SU-DHL-6 (cell line): ENCODE measurements around the gene AXL.

Source experiments
- H2AFZ ChIP-seq: fragments of 200-600 bp; sonication (generic); 2 replicates; pipeline ENCODE4 v1.6.1; 2014; ENCODE audit warnings: low read depth, mild to moderate bottlenecking, moderate library complexity, mixed read lengths, antibody characterized with exemption, low read length; ENCODE audit not compliant: severe bottlenecking
- H3F3A ChIP-seq: fragments of 200-600 bp; shearing (Covaris generic); 2 replicates; pipeline ENCODE4 v1.6.0; 2016; ENCODE audit warnings: antibody characterized with exemption, mild to moderate bottlenecking; ENCODE audit not compliant: insufficient read depth
- H3K27ac ChIP-seq: fragments of 200-600 bp; sonication (generic); 2 replicates; pipeline ENCODE4 v1.5.1; 2016; ENCODE audit warnings: low read depth, mild to moderate bottlenecking, low read length, moderate library complexity, mixed read lengths
- H3K27me3 ChIP-seq: fragments of 200-600 bp; sonication (generic), shearing (Covaris generic); 2 replicates; pipeline ENCODE4 v1.6.0; 2014; ENCODE audit warnings: mild to moderate bottlenecking, low read length
- H3K36me3 ChIP-seq: fragments of 200-600 bp; sonication (generic); 2 replicates; pipeline ENCODE4 v1.6.1; 2014; ENCODE audit warnings: mild to moderate bottlenecking, low read length, mixed read lengths
- H3K4me2 ChIP-seq: fragments of 300-600, 200-600 bp; shearing (Covaris generic), sonication (generic); 2 replicates; pipeline ENCODE4 v1.6.0; 2014; ENCODE audit warnings: low read length, low read depth, mild to moderate bottlenecking; ENCODE audit not compliant: poor library complexity, severe bottlenecking
- H3K4me3 ChIP-seq: fragments of 200-600 bp; sonication (generic); 2 replicates; pipeline ENCODE4 v1.5.1; 2014; ENCODE audit warnings: antibody characterized with exemption, low read length, mild to moderate bottlenecking, mixed read lengths; ENCODE audit not compliant: insufficient read depth, poor library complexity, severe bottlenecking
- H3K79me2 ChIP-seq: fragments of 200-600 bp; sonication (generic); 2 replicates; pipeline ENCODE4 v1.6.1; 2014; ENCODE audit warnings: mild to moderate bottlenecking, low read length, moderate library complexity; ENCODE audit not compliant: insufficient read depth
- H3K9ac ChIP-seq: fragments of 200-600 bp; sonication (generic); 2 replicates; pipeline ENCODE4 v1.7.0; 2014; ENCODE audit warnings: mild to moderate bottlenecking, low read length
- H3K9me2 ChIP-seq: fragments of 200-600 bp; sonication (generic); replicated peaks from 2 replicates; pipeline ENCODE4 v1.6.1; 2014; ENCODE audit warnings: low read length; ENCODE audit not compliant: insufficient read depth
- H3K9me3 ChIP-seq: fragments of 200-600 bp; sonication (generic); 2 replicates; pipeline ENCODE4 v1.6.1; 2014; ENCODE audit warnings: low read length, mixed read lengths; ENCODE audit not compliant: insufficient read depth
- H4K20me1 ChIP-seq: fragments of 200-600 bp; sonication (generic); 2 replicates; pipeline ENCODE4 v1.6.1; 2014; ENCODE audit warnings: low read depth, mild to moderate bottlenecking, antibody characterized with exemption, low read length, moderate library complexity, mixed read lengths
- EZH2phosphoT487 ChIP-seq: fragments of 200-600 bp; sonication (generic), shearing (Covaris generic); conservative IDR thresholded peaks from 2 replicates; pipeline ENCODE4 v1.6.1; 2018; ENCODE audit warnings: mild to moderate bottlenecking, antibody characterized with exemption, low read length, moderate library complexity, mixed read lengths
- TF ChIP-seq, protein P1 (sequence below): fragments of 200-600 bp; sonication (generic); IDR thresholded peaks from one replicate; pipeline ENCODE4 v1.5.1; 2017; ENCODE audit warnings: antibody characterized with exemption, mild to moderate bottlenecking, low read length, moderate library complexity; ENCODE audit not compliant: insufficient read depth, poor library complexity, severe bottlenecking

Gene AXL

DNA sequence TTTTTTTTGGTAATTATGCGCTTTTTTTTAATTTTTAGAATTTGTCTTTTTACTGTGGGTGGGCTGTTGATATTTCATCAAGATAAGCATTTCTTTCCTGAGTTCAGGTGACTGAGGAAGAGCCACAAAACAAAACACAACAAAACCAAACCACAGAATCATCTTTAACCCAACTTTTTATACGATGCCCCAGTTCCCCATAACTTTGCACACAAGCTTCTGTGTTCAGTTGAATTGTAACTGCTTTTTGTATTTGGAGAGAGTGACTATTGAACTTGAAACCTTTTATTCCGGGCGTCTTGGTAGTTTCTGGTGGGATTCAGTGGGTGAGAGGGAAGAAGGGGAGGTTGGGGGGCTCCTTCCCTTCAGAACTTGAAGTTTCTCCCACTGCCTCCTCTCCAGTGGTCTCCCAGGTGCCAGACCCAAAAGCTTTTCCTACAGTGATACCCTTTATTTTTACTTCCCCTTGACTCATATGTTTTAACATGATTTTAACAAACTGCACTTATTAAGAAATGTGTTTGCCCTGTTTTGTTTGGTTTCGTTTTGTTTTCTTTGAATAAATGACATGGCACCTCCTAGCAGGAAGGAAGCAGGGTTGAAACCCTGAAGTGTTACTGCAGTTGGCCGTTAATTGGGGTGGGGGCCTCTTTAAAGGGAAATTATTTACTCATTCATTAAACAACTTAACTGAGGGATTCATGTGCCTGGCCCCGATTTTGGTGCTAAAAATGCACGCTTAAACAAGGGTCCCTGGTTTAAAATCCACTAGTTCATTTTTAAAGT, 88.3 kb downstream of the AXL start:
- H3K36me3 ChIP-seq = peaks cover 21% of the 10 kb centered on the region
- 0 out of 2 replicates have a peak overlapping the region, but pooled peaks have one; percentile 1 for H3K9ac ChIP-seq
- peaks cover 14% of the 10 kb centered on the region for H3K79me2 ChIP-seq
- H2AFZ ChIP-seq = no peak overlapping the region
- H3K4me3 ChIP-seq = no peak overlapping the region
- peak overlapping the region; percentile 75 for H3K27ac ChIP-seq
- peaks cover 35% of the 10 kb centered on the region for H3F3A ChIP-seq
- no peaks in the 10 kb centered on the region for H3K27me3 ChIP-seq
- H3K9me3 ChIP-seq = no peaks in the 10 kb centered on the region
- H4K20me1 ChIP-seq = no peaks in the 10 kb centered on the region
- H3K4me2 ChIP-seq = no peak overlapping the region
- TF ChIP-seq, protein P1, sequence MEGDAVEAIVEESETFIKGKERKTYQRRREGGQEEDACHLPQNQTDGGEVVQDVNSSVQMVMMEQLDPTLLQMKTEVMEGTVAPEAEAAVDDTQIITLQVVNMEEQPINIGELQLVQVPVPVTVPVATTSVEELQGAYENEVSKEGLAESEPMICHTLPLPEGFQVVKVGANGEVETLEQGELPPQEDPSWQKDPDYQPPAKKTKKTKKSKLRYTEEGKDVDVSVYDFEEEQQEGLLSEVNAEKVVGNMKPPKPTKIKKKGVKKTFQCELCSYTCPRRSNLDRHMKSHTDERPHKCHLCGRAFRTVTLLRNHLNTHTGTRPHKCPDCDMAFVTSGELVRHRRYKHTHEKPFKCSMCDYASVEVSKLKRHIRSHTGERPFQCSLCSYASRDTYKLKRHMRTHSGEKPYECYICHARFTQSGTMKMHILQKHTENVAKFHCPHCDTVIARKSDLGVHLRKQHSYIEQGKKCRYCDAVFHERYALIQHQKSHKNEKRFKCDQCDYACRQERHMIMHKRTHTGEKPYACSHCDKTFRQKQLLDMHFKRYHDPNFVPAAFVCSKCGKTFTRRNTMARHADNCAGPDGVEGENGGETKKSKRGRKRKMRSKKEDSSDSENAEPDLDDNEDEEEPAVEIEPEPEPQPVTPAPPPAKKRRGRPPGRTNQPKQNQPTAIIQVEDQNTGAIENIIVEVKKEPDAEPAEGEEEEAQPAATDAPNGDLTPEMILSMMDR = no peak
- TF ChIP-seq EZH2phosphoT487 = no peak
- H3K9me2 ChIP-seq = no peaks in the 10 kb centered on the region

DNA sequence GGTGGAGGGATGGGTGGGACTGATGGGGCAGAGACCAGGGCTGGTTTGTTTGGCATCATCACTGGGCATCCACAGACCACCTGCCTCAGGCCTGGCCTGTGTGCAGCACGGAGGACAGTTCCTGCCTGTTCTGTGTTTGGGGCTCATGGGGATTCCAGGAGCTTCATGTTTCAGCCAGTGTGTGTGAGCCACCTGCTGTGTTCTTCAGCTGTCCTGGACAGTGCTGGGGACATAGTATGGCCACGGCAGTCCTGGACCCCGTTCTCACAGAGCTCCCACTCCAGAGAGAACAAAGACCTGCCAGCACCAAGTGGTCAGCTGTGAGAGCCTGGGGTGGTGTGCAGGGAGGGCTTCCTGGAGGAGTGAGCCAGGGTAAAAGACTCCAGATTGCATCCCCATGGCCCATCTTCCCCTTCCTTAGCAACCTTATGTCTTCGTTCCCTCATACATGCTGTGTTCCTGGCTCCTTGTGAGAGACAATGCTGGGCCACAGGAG, 89.0 kb downstream of the AXL start:
- Histone ChIP-seq H3K9ac (0 out of 2 replicates have a peak overlapping the region, but pooled peaks have one; percentile 1), H3K4me2 (peak overlapping the region; percentile 89), H3K36me3 (peaks cover 19% of the 10 kb centered on the region)

DNA sequence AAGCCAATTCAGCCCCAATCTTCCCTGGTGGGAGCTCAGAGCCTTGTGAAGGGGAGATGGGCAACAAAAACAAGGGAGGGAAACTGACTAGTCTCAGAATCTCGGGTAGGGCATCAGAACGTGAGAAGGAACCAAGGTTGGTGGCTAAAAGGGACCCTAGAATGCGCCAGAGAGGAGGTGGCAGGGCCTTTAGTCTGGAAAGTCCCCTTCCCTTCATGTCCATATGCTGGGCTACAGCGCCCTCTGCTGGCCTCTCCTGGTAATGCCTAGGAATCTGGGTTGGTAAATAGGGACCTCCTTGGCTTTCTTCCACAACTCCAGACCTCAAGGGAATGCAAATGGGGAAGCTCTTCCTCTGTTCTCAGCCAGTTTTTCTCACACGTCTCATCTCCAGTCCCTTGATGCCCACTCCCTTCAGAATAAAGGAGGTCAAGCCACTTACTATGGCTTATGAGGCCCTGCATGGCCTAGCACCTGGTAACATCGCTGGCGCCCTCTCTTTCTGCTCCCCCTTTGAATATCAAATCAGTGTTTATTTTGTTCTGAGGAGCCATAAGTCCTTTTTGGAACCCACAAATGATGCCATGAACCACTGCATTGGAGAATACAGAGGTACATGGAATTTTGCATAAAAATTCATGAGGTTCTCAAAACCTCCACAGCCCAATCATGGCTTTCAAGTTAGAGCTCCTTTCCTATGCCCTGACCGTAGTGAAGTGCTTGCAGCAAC, 89.6 kb downstream of the AXL start:
- peaks cover 35% of the 10 kb centered on the region for H3F3A ChIP-seq
- peaks cover 16% of the 10 kb centered on the region for H3K36me3 ChIP-seq
- peak overlapping the region; percentile 89 for H3K4me2 ChIP-seq
- peak overlapping the region; percentile 75 for H3K27ac ChIP-seq
- TF ChIP-seq, protein P1 = peak; percentile 97
- TF ChIP-seq EZH2phosphoT487 = no peak
- no peaks in the 10 kb centered on the region for H3K27me3 ChIP-seq
- H4K20me1 ChIP-seq = no peaks in the 10 kb centered on the region
- H2AFZ ChIP-seq = no peak overlapping the region
- peaks cover 14% of the 10 kb centered on the region for H3K79me2 ChIP-seq
- peak overlapping the region; percentile 90 for H3K4me3 ChIP-seq
- H3K9me2 ChIP-seq = no peaks in the 10 kb centered on the region
- H3K9me3 ChIP-seq = no peaks in the 10 kb centered on the region
- peak overlapping the region; percentile 79 for H3K9ac ChIP-seq

More for the DNA sequence above, 89.0 kb downstream of the AXL start:
- Histone ChIP-seq H3K9me3 (no peaks in the 10 kb centered on the region), H3K4me3 (no peak overlapping the region), H3K79me2 (peaks cover 14% of the 10 kb centered on the region), H2AFZ (no peak overlapping the region), H3K27me3 (no peaks in the 10 kb centered on the region), H3K27ac (peak overlapping the region; percentile 75), H4K20me1 (no peaks in the 10 kb centered on the region), H3F3A (peaks cover 35% of the 10 kb centered on the region), H3K9me2 (no peaks in the 10 kb centered on the region)
- TF ChIP-seq EZH2phosphoT487 = no peak
- TF ChIP-seq, protein P1 = no peak
